OCI-LY3 (cell line): ENCODE results near the gene IMP3.

Experiments used
- H2AFZ ChIP-seq: fragments of 200-600, 300-600 bp; shearing (Covaris generic); 2 replicates; pipeline ENCODE4 v1.6.0; 2014; ENCODE audit warnings: antibody characterized with exemption, low read depth, low read length
- H3K27ac ChIP-seq: fragments of 200-600, 300-600 bp; sonication (generic); 2 replicates; pipeline ENCODE4 v1.5.1; 2014; ENCODE audit warnings: mild to moderate bottlenecking, low read length, moderate library complexity, mixed read lengths
- H3K27me3 ChIP-seq: fragments of 200-600, 300-600 bp; sonication (generic); 2 replicates; pipeline ENCODE4 v1.6.1; 2014; ENCODE audit warnings: low read depth, low read length, mixed read lengths
- H3K36me3 ChIP-seq: fragments of 200-600, 300-600 bp; sonication (generic); replicated peaks from 2 replicates; pipeline ENCODE3; 2014; ENCODE audit warnings: low read depth, low read length, mixed read lengths
- H3K4me1 ChIP-seq: fragments of 300-600, 200-600 bp; sonication (generic); 2 replicates; pipeline ENCODE4 v1.6.1; 2014; ENCODE audit warnings: low read length, mixed read lengths
- H3K4me2 ChIP-seq: fragments of 200-600, 300-600 bp; sonication (generic); 2 replicates; pipeline ENCODE4 v1.6.1; 2014; ENCODE audit warnings: low read length, mixed read lengths
- H3K4me3 ChIP-seq: fragments of 300-600, 200-600 bp; sonication (generic); 2 replicates; pipeline ENCODE4 v1.5.1; 2014; ENCODE audit warnings: antibody characterized with exemption, mild to moderate bottlenecking, low read length, moderate library complexity
- H3K79me2 ChIP-seq: fragments of 300-600, 200-600 bp; shearing (Covaris generic); 2 replicates; pipeline ENCODE4 v1.6.1; 2014; ENCODE audit warnings: mild to moderate bottlenecking, low read length, mixed read lengths
- H3K9ac ChIP-seq: fragments of 300-600, 200-600 bp; shearing (Covaris generic); 2 replicates; pipeline ENCODE4 v1.6.0; 2014; ENCODE audit warnings: mild to moderate bottlenecking, low read length, moderate library complexity
- H3K9me3 ChIP-seq: fragments of 200-600, 300-600 bp; shearing (Covaris generic); 2 replicates; pipeline ENCODE4 v1.6.1; 2014; ENCODE audit warnings: low read length, mixed read lengths; ENCODE audit not compliant: insufficient read depth
- H4K20me1 ChIP-seq: fragments of 200-600, 300-600 bp; sonication (generic); 2 replicates; pipeline ENCODE4 v1.6.1; 2016; ENCODE audit warnings: low read length, mixed read lengths; ENCODE audit not compliant: insufficient read depth
- CTCF ChIP-seq: fragments of 200-600, 300-600 bp; sonication (generic); IDR thresholded peaks from 2 replicates; pipeline ENCODE4 v1.5.1; 2014; ENCODE audit warnings: antibody characterized with exemption, low read length, low read depth
- EZH2phosphoT487 ChIP-seq: fragments of 200-600 bp; shearing (Covaris generic); IDR thresholded peaks from 2 replicates; pipeline ENCODE4 v1.6.1; 2018; ENCODE audit warnings: antibody characterized with exemption, mixed run types, low read depth

IMP3 gene

GRCh38 chr15:75659928-75660645, 20.1 kb upstream of the IMP3 start:
- no peak overlapping the region for H3K9ac ChIP-seq
- H3K9me3 ChIP-seq: no peaks in the 10 kb centered on the region
- H3K4me3 ChIP-seq: no peak overlapping the region
- H3K27me3 ChIP-seq: no peaks in the 10 kb centered on the region
- no peaks in the 10 kb centered on the region for H3K4me1 ChIP-seq
- H2AFZ ChIP-seq: no peak overlapping the region
- no peaks in the 10 kb centered on the region for H4K20me1 ChIP-seq
- no peak overlapping the region for H3K27ac ChIP-seq
- H3K79me2 ChIP-seq: no peaks in the 10 kb centered on the region
- TF ChIP-seq CTCF (no peak), EZH2phosphoT487 (no peak)
- no peaks in the 10 kb centered on the region for H3K36me3 ChIP-seq
- no peak overlapping the region for H3K4me2 ChIP-seq

- Histone ChIP-seq H3K4me2 (no peak overlapping the region), H3K27ac (no peak overlapping the region), H3K27me3 (no peaks in the 10 kb centered on the region), H2AFZ (no peak overlapping the region), H3K4me3 (no peak overlapping the region), H3K9ac (no peak overlapping the region), H3K9me3 (no peaks in the 10 kb centered on the region), H3K36me3 (no peaks in the 10 kb centered on the region), H4K20me1 (no peaks in the 10 kb centered on the region), H3K79me2 (no peaks in the 10 kb centered on the region), H3K4me1 (no peaks in the 10 kb centered on the region)
- no peak for TF ChIP-seq CTCF
- no peak for TF ChIP-seq EZH2phosphoT487
Measured at GRCh38 chr15:75659141-75659771, 19.2 kb upstream of the IMP3 start.

GRCh38 chr15:75656813-75657212, 16.8 kb upstream of the IMP3 start:
- H3K79me2 ChIP-seq: no peaks in the 10 kb centered on the region

More at GRCh38 chr15:75656813-75657212, 16.8 kb upstream of the IMP3 start:
- H3K9me3 ChIP-seq: no peaks in the 10 kb centered on the region
- H3K4me3 ChIP-seq: no peak overlapping the region
- H3K4me2 ChIP-seq: no peak overlapping the region
- no peaks in the 10 kb centered on the region for H3K4me1 ChIP-seq
- no peak overlapping the region for H3K27ac ChIP-seq
- TF ChIP-seq EZH2phosphoT487: no peak
- no peak for TF ChIP-seq CTCF
- no peaks in the 10 kb centered on the region for H3K36me3 ChIP-seq
- no peaks in the 10 kb centered on the region for H3K27me3 ChIP-seq
- no peak overlapping the region for H2AFZ ChIP-seq
- H4K20me1 ChIP-seq: no peaks in the 10 kb centered on the region
- H3K9ac ChIP-seq: no peak overlapping the region
